CD4-positive, alpha-beta T cell treated with Interleukin-17A for 1 hour (primary cell): Measurements from ENCODE around the gene RCL1.
"Not testable (repeated sequence)": the region's sequence is repeated elsewhere in the genome, so short reads cannot be mapped to it uniquely, and the experiment has no call there.

ENCODE experiments used
- DNase-seq: peaks from one replicate; pipeline ENCODE4 v3.0.0-alpha.2; 2020

RCL1 gene

DNA sequence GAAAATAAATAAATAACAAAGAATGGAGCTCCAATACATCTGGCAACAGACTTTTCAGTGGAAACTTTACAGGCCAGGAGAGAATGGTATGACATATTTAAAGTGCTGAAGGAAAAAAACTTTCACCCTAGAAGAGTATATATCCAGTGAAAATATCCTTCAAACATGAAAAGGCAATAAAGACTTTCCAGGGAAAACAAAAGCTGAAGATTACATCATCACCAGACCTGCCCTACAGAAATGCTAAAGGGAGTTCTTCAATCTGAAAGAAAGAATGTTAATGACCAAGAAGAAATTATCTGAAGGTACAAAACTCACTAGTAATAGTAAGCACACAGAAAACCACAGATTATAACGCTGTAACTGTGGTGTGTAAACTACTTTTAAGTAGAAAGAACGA is 8.3 kb upstream of the RCL1 start:
- no peak for DNase-seq

DNA sequence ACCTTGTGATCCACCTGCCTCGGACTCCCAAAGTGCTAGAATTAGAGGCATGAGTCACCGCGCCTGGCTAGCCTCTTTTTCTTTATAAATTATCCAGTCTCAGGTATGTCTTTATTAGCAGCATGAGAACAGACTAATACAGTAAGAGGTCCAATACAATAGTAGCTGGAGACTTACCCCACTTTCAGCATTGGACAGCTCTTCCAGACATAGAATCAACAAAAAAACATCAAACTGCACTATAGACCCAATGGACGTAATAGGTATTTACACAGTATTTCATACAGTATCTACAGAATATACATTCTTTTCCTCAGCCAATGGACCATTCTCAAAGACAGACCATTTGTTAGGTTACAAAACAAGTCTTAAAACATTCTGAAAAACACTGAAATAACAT is 6.1 kb upstream of the RCL1 start:
- no peak for DNase-seq

DNA sequence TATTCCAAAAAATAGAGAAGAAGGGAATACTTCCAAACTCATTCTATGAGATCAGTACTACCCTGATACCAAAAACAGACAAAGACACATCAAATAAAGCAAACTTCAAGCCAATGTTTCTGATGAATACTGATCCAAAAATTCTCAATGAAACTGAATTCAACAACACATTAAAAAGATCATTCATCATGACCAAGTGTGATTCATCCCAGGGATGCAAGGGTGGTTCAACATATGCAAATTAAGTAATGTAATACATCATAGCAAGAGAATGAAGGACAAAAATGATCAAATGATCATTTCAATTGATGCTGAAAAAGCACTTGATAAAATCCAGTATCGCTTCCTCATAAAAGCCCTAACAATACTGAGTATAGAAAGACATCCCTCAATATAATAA is 4.9 kb upstream of the RCL1 start:
- DNase-seq = no peak

DNA sequence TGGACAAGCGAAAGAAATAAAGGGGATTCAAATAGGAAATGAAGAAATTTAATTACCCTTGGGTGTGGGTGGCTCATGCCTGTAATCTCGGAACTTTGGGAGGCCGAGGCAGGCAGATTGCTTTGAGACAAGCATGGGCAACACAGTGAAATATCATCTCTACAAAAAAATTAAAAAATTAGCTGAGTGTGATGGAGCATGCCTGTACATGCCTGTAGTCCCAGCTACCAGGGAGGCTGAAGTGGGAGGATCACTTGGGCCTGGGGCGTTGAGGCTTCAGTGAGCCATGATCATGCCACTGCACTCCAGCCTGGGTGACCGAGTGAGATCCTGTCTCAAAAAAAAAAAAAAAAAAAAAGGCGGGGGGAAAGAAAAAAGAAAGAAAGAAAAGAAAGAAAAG is 4.0 kb upstream of the RCL1 start:
- no peak for DNase-seq

DNA sequence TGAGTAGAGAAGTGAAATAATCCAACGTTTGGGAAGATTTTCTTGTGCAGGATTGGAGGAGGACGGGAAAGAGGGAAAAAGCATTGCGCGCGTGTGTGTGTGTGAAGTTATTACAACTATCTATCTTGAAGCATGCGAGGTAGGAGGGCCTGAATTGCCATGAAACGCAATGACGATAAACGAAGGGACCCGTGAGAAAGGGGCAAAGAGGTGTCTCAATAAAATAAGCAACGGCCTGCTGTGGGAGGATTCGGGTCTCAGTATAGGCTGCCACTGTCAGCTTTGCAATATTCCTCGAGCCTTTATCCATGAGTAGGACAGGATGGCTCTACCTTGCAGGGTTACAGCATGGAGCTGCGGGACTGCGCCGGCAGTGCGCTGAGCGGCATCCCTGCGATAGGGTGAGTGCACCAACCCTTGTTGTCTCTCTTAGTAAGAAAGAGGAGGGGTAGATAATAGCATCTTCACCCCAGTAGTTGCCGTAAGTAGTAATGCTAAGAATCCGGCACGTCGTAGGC is 631 bp upstream of the RCL1 start:
- no peak for DNase-seq

DNA sequence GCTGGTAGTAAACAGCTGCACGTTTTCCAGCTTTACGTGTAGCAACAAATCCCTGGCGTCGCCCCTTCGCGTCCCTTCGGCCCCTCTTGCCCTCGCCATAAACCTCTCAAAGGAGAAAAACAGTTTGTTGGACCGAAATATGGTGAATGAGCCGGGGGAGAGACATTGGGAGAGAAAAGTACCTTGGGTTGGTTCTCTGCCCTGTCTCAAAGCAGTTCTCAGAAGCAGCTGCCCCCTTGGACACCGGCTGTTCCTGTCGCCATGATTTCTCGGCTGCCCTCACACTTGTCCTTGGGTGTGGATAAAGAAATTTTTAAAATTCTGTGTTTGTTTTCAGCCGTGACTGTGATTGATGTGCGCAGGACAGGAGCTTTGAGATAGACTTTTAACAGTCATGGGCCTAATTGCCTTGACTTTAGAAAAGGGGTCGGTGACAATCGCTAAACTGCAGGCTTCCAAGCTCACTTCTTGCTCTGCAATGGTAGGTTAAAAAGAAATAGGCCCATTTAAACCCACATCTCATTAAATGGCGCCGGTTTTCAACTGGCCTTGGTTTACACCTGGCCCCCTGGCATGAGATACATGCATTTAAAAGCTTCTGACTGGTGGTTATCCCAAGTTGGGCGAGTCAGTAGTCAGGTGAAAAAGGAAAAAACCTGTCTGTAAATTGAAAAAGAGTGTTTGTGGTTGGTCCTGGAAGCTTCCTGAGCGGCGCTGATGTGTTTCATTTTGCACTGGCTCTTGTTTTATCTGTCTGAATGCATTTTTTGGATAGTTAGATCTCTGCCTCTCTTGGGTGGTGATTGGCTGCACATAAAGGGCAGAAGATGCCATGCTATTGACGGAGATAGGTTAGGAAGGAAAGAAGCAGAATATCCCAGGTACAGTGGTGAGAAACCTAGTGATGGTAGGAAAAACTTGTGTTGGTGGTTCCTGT is 983 bp downstream of the RCL1 start:
- peak; percentile 10 for DNase-seq

DNA sequence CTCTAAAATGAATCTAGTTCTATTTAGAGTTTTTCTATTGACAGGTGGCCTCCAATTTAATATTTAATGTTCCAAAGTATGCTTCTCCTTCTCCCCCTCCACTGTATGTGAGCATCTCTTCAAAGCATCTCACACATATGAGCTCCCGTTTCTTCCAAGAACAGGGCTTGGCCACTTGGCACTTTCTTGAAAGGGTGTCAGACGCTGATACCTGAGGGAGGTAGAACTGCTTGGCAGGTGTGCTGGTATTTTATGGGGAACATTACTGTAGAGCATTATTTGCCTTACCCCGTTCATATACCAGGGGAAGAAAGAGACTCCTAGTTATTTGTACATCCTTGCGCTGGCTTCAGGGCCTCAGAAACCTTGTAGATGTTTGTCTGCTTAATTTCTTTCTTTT is 1.9 kb downstream of the RCL1 start:
- no peak for DNase-seq

DNA sequence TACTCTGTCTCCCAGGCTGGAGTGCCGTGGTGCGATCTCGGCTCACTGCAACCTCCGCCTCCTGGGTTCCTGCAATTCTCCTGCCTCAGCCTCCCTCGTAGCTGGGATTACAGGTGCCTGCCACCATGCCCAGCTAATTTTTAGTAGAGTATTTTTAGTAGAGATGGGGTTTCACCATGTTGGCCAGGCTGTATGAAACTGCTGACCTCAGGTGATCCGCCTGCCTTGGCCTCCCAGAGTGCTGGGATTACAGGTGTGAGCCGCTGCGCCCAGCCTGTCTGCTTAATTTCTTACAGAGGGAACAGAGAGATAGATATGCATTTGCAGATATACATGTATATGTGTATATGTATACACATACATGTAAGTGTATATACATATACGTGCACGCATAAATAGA is 2.4 kb downstream of the RCL1 start:
- DNase-seq = not testable (repeated sequence)

DNA sequence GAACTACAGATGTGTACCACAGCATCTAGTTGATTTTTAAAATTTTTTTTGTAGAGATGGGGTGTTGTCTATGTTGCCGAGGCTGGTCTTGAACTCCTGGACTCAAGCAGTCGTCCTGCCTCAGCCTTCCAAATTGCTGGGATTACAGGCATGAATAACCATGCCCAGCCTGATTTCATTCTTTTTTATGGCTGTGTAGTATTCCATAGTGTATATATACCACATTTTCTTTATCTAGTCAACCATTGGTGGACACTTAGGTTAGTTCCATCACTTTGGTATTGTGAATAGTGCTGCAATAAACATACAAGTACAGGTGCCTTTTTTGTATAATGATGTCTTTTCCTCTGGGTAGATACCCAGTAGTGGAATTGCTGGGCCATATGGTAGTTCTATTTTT is 3.8 kb downstream of the RCL1 start:
- no peak for DNase-seq

DNA sequence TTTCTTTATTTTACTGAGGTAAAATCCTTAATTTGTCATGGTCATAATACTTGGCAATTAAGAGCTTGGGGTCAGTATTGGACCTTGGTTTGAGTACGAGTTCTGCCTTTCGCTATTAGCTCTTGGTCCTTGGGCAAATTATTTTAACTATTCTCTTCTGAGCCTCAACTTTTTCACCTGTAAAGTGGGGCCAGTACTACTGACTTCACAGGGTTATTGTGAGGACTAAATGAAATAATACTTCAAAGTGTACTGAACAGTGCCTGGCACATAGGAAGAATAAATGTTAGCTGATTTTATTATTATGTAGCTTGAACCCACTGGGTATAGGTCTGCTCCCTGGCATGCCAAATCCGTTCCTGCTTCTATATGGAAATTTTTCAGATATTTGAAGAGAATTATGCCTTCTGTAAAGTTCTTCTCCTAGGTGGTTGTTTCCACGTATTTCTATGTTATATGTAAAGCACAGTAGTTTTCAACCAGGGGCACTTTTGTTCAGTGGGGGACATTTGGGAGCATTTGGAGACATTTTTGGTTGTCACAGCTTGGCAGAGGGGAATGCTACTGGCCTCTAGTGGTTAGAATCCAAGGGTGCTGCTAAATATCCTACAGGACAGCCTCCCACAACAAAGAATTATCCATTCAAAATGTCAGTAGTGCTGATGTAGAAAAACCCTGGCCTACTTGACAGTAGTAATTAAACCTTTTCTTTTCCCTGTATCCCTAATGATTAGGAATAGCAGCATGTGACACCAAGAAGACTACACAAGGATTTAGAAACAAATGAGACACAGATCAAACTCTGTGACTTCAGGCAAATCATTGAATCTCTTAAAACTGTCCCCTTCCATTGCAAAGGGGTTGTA is 4.5 kb downstream of the RCL1 start:
- DNase-seq = peak; percentile 28

DNA sequence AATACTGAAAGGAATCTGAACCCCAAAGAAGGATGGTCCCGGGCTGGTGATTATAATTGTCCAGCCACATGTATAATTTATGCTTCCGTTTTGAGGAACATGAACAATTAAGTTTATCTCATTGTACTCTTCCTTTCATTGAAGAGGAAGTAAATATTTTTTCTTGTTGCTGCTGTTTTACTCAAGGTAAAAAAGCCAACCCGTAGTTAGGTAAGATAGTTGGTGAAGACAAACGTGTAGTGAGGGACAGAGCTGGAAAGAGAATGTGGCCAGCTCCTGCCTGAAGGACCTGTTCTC is 5.1 kb downstream of the RCL1 start:
- no peak for DNase-seq

DNA sequence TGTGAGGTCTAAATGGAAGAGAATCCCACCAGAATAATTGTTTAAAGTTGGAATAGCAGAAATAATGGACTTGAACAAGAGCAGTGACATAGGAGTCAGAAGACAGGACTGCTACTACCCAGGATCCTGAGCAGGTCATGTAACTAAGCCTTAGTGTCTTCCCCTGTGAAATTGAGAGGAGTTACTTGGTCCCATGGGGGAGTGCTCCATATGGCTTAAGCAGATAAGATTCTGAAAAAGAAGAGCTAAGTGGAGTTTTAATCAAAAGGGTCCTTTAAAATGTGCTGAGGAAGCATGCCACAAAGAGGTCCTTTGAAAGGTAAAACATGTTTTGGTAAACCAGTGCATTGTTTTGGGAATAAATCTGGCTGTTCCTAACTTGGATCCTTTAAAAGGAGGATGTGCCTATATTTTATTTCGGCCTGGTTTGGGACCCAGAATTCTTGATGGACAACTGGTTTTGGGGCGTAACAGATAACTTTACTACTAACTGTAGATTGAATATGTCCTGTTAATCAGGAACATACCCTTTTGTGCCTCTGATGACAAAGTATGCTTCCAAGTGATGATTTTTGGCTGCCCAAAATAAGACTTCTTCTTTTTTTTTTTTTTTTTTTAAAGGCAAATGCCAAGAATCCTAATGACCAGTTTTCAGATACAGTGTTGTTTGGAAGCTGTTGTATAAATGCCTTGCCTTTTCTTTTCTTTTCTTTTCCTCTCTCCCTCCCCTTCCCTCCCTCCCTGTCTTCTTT is 5.7 kb downstream of the RCL1 start:
- DNase-seq = no peak

DNA sequence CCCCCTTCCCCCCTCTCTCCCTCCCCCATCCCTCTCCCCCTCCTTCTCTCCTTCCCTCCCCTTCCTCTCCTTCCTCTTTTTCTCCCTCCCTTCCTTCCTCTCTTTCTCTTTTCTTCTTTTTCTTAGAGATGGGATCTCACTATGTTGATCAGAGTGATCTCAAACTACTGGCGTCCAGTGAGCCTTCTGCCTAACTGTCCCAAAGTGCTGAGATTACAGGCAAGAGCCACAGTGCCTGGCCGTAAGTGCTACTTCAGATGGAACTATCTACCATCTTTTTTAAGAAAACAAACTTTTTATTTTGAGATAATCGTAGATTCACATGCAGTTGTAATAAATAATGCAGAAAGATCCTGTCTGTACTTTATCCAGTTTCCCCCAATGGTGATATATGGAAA is 6.3 kb downstream of the RCL1 start:
- no peak for DNase-seq

DNA sequence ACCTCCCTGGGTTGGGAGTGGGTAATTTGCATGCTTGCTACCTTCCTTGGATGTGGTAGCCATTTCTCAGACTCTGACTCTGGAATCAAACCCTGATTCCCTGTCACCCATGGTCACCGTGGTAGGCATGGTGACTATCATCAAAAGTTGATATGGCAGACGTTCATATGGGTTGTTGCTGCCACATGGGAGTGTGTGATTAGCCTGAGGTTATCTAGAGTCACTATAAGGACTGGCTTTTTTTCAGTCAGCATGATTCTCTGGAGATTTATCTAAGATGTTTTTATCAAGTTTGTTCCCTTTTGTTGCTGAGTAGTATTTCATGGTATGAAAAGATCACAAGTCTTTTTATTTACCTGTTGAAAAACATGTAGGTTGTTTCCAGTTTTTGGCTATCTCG is 7.0 kb downstream of the RCL1 start:
- no peak for DNase-seq

DNA sequence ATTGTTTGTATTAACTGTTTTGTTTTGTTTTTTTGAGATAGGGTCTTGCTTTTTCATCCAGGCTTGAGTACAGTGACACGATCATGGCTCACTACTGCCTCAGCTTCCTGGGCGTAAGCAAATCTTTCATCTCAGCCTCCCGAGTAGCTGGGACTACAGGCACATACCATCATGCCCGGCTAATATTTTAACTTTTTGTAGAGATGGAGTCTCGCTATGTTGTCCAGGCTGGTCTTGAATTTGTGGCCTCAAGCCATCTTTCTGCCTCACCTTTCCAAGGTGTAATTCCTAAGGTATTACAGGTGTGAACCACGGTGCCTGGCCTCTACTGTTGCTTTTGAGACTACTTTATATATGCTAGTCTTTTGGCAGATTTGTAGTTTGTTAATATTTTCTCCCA is 8.4 kb downstream of the RCL1 start:
- no peak for DNase-seq

DNA sequence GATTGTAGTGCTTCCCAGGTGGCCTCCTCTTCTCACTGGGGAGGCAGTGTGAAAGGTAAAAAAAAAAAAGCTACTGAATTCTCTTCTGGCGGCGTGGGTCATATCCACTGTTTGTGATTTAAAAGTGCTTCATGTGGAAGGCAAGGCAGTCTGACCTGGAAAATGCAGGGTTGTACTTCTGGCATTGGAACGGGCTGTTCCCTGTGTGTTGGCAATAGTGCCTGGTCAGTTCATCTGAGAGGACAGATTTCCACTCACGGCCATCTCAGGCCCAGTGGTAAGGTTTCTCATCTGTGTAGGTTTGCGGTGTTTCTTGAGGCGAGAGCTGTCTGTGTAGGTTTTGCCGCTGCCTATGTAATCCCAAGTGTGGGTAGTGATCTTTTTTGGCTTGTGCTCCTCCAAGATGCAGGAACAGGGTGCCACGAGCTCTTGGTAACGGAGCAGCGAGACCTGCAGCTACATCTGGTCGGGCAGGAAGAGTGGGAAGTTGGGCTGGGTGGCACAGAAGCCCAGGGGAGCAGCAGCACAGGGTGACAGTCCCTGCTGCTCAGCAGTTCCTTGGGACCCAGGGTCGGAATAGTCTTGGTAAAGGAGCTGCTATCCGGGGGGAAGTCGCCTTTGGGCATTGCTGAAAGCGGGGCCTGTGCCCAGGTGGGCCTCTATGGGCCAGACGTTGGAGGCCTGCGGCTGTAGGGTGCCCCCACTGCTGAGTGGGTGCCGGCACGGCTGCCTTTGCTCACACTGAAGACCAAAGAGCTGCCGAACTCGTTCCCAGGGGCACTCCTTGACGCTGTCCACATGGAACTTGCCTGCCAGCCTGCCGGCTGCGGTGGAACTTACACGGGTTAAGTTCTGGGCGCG is 11.2 kb downstream of the RCL1 start:
- DNase-seq = no peak

DNA sequence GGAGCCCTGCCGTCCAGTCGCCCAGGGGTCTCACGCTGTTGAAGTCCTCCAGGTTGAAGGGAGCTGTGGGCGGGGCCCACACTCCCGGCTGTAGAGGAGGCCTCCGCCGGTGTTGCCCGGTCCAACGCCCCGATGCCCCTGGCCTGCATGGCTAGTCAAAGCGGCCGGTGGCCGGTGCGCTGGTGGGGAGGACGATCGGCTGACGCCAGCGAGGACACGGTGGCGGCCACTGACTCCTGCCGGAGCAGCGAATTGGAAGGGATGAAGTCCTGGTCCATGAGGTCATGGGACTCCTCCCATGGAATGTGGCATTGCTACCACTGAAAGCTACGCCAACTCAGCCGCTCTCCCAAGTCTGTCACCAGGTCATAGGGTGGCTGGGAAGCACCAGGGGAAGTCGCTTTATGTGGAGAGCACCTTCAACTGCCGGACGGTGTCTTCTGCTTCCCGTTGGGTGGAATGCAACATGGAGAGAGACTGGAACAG is 11.8 kb downstream of the RCL1 start:
- DNase-seq = no peak

DNA sequence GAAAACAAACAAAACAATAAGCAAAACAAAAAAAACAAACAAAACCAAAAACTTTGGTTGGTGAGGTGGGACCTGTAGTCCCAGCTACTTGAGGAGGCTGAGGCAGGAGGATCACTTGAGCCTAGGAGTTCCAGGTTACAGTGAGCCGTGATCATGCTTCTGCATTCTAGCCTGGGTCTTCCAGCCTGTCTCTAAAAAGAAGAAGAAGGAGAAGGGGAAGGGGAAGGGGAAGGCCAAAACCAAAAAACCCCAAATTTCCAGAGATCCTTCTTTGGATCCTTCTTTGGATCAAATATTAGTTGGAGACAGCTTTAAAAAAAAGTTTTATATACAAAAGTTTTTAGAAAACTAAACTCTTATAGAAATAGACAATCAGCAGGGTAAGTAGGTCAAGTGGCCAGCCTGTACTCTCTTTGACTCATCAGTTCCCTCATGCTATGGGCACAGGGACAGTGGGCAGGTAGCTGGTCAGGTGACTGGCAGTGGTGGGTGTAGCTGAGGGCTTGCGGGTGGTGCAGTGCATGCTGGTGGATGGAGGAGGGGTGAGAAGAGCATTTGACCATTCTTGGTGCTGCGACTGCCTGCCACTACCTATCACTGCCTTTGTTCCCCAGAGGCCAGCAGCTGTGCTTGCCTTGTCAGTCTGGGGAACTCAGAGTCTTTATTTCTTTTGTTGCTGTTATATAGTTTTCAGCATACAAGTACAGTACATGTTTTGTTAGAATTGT is 12.6 kb downstream of the RCL1 start:
- DNase-seq = no peak

DNA sequence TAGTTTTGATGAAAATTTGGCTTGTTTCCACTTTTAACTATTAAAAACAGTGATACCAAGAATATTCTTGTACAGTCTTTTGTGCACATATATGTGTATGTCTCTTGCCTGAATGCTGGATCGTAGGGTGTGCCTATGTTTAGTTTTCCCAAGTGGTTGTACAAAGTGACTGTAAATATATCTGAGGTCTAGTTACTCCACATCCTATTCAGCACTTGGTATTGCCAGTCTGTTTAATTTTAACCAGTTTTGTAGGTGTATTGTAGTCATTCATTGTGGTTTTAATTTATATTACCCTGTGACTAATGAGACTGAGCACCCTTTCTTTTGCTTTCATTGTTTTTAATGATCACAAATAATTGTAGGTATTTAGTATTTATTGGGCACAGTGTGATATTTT is 17.8 kb downstream of the RCL1 start:
- no peak for DNase-seq

DNA sequence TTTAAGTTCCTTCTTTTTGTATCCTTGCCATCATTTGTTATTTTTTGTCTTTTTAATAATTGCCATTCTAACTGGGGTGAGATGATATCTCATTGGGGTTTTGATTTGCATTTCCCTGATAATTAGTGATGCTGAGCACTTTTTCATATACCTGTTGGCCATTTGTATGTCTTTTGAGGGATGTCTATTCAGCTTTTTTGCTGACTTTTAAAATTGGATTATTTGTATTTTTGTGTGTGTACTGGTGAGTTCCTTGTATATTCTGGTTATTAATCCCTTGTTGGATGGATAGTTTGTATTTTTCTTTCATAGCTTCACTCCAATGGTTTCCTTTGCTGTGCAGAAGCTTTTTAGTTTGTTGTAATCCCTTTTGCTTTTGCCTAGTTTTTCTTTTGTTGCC is 19.1 kb downstream of the RCL1 start:
- DNase-seq = no peak

DNA sequence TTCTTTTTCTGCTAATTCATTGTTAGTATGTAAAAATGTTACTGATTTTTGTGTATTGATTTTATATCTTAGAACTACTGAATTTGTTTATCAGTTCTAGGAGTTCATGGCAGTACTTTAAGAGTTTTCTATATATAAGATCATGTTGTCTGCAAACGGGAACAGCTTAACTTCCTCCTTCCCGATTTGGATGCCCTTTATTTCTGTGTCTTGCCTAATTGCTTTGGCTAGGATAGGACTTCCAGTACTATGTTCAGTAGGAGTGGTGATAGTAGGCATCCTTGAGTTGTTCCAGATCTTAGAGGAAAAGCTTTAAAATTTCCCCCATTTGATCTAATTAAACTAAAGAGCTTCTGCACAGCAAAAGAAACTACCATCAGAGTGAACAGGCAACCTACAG is 20.1 kb downstream of the RCL1 start:
- DNase-seq = no peak

DNA sequence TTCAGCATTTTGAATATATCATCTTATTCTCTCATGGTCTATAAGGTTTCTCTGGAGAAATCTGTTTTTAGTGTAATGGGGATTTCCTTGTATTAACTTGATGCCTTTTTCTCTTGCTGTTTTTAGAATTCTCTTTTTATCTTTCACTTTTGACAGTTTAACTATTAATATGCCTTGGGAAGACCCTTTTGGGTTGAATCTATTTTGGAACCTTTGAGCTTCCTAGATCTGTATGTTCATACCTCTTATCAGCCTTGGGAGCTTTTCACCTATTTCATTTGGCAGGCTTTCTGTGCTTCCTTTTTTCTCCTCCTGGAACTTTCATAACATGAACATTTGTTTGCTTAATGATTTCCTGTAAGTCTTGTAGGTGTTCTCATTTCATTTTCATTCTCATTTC is 22.2 kb downstream of the RCL1 start:
- no peak for DNase-seq
